HG03469 (cell line): ENCODE results near the gene SSH2.
A peak's percentile ranks its signal among the peaks of the same experiment; 100 is the strongest.
"Not testable (repeated sequence)": the region's sequence is repeated elsewhere in the genome, so short reads cannot be mapped to it uniquely, and the experiment has no call there.

Experiments used
- ATAC-seq: cut with Tn5 transposase; IDR thresholded peaks from one replicate; pipeline ENCODE4 v1.9.1; 2021; ENCODE audit warnings: mild to moderate bottlenecking, moderate library complexity, moderate number of reproducible peaks; ENCODE audit not compliant: unreplicated experiment

Gene SSH2

DNA sequence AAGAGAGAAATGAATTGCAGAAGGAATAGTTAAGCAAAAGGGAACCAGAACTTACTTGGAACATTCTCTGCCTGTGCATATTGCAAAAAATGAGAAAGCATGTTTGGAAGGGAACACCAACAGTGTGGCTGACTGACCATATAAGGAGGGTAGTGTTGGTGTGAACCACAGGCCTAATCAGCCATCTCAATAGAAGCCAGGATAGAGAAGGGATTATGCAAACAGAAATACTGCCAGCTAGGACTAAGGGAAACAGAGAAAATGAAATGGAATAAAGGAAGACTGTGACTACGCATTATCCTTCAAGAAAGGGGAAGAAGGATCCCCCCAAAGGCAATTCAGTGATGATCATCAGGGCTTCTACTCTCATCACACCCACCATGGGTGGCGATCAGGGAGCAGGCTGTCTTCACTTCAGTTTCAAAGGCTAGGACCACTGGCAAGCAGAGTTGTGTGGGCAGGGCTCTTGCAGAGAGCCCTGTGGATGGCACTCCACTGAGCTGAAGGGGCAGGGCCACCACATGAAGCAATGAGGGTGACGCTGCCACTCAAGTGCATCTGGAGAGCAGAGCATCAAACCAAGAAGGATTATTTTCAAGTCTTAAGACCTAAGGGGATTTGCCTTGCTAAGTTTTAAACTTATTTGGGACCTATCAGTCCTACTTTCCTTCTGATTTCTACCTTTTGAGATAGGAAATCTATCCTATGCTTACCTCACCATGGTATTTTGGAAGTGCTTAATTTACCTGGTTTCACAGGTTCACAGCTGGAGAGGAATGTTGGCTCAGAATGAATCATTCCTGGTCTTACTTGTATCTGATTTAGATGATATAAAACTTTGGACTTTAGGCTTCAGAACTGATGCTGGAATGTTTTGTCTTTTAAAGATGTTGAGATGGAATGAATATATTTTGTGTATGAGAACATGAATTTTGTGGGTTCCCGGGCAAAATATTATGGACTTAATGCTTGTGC, 140.5 kb downstream of the SSH2 start:
- no peak for ATAC-seq

DNA sequence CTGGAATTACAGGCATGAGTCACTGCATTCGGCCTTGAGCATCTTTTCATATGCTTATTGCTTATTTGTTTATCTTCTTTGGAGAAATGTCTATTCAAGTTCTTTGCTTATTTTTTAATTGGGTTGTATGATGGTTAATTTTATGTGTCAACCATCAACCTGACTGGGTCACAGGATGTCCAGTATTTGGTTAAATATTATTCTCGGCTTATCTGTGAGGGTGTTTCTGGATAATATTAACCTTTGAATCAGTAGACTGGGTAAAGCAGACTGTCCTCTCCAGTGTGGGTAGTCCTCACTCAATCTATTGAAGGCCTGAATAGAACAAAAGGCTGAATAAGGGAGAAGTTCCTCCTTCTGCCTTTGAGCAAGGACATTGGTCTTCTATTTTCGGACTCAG, 142.0 kb downstream of the SSH2 start:
- no peak for ATAC-seq

DNA sequence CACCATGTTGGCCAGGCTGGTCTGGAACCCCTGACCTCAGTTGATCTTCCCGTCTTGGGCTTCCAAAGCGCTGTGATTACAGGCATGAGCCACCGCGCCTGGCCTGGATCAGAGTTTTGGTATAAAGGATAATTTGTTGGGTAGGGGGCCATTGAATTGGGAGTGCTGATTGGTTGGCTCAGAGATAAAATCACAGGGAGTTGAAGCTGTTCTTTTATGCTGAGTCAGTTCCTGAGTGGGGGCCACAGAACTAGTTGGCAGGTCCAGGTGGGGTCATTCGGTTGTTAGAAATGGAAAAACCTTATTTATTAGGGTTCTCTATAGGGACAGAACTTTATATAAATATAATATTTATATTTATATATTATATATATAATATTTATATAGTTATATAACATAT, 147.1 kb downstream of the SSH2 start:
- ATAC-seq: no peak

DNA sequence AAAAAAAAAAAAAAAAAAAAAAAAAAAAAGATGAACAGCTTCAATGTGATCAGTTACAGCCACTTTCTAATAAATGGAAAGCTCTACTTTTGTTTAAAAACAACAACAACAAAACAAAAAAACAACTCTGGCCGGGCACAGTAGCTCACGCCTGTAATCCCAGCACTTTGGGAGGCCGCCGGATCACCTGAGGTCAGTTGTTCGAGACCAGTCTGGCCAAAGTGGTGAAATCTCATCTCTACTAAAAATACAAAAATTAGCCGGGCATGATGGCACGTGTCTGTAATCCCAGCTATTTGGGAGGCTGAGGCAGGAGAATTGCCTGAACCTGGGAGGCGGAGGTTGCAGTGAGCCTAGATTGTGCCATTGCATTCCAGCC, 150.2 kb downstream of the SSH2 start:
- ATAC-seq: not testable (repeated sequence)

DNA sequence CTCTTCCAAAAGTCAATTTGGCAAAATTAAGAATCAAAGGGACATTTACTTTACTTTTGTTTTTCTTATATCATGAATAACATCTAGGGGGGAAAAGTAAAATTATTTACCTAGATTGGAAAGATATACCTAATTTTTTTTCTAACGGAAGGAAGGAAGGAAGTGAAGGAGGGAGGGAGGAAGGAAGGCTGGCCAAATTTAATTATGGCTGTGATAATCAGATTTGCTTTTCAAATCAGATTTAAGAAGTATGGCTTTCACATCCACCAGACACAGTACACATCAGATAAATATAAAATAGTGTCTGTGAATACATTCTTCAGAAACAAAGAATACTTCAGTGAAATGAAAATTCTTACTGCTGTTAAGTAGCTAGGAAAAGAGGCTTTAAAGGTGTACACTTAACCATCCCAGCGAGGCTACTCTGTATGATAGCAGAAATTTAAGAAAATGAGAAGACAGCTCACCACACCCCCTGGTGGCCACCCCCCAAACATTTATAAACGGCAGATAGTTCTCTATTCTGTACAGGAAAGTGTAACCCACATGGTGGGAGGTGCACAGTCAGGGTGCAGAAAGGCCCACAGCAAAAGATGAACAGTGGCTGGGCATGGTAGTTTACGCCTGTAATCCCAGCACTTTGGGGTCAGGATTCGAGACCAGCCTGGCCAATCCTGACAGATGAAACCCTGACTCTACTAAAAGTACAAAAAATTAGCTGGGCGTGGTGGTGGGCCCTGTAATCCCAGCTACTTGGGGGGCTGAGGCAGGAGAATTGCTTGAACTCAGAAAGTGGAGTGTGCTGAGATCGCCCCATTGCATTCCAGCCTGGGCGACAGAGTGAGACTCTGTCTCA, 150.8 kb downstream of the SSH2 start:
- no peak for ATAC-seq

DNA sequence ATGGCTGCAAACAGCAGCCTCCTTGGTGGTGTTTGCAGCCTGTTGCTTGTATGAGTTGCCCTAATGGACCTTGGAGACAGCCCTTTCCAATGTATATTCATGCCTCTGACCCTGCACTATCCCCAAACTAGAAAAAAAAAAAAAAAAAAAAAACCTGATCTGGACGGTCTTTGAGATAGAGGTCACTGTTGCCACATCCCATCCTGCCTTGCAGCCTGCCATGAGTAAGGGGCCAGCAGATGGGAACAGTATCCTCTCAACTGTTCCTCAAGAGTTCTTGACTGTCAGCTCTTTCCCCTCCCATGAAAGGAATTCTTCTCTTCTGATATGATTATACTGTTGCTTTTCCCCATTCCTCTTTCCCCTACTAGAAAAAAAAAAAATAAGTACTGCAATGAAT, 152.4 kb downstream of the SSH2 start:
- no peak for ATAC-seq

DNA sequence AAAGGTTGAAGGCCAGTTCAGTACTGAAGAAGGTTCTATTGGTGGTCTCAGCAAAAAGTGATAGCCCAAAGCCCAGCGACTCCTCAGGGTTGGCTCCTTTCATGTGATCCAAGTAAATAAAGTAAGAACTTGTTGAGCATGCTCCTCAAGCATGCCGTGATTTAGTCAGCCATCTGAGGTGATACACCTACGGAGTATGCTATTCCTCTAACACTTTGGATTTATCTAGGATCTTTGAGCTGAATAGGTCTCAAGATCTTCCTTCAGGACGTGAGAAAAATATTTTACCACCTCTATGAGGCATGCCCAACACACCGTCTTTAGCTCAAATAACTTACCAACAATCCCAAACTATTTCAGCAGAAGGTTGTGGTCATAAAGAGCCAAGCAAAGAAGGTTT, 154.0 kb downstream of the SSH2 start:
- ATAC-seq: no peak

DNA sequence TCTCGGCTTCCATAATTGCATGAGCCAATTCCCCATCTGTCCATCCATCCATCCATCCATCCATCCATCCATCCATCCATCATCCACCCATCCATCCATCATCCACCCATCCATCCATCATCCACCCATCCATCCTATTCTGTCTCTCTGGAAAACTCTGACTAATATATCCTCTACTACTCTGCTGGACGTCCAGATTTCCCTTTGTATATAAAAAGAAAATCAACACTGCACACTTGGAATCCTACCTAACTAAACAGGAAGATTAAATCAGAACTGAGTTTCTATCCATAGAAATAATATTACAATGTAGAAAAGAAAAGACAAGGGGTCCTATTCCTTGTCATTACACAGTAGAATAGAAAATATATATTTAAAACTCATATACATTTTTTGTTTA, 157.0 kb downstream of the SSH2 start:
- no peak for ATAC-seq

DNA sequence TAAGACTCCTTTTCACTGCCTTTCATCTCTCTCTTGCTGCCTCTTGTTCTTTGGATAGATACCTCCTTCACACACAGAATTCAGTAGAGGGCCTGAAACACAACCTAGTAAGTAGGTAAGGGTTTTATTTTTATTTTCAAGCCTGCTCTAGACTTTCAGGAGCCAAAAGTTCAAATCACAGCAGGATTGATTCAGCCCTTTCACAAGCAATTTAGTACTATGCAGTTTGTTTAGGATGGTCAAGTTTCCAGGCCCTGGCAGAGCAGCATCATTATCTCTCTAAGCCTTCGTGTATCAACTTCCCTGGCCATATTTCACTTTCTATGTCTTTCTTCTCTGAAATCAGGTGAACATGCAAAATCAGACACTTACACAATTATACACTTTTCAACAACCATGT, 158.5 kb downstream of the SSH2 start:
- ATAC-seq: no peak

DNA sequence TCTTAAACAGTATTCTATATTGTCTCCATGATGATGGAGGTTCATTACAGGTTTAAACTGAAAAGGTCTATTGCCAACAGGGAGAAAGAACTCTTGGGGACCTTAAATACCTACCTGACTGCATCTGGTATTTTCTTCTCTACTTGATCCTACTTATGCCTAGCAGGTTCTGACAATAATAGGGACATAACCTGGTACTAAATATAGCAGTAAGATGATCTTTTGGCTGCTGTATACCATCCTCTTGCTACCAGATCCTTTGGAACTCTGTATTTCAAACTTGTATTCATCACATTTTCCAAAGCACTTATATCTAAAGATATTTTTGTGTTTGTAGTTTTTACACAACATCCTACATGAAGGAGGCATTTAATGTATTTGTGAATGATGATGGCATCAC, 160.8 kb downstream of the SSH2 start:
- ATAC-seq: no peak

DNA sequence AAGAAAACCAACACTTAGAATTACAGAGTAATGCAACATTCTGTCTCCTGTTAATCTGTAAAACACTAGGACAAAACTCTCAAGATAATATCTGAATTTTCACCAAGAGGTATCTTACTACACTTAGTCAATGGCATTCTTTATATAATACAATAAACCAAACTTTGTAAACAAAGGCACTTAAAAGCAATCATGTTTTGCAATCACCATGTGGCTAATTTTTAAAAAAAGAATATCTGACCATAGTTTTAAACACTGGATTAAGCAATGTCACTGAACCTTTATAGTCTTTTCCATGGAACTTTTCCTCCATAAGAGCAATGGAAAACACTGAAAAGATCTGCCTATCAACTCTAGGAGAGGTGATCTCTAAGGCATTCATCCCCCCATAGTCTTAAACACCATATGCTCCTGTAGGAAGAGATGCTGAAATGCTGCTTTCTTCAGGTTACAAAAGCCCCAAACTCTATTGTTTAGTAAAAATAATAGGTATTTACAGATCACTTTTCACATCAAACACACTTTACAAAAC, 163.2 kb downstream of the SSH2 start:
- ATAC-seq: no peak

DNA sequence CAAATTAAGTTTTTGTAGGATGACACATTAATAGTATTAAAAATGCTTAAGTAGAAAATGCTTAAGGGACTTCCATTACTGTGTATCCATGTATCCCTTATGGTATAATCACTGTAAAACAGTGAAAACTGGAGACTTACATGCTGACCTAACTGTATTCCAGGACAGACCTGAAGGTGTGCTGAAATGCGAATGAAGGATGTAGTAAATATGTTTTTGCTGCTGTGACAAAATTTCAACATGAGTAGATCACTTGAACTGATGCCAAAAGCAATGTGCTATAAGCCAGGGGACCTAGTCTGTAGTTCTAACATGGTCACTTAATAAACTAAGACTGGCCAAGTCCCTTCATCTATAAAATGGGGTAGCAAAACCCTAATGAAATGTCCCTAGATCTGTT, 165.3 kb downstream of the SSH2 start:
- ATAC-seq: no peak

DNA sequence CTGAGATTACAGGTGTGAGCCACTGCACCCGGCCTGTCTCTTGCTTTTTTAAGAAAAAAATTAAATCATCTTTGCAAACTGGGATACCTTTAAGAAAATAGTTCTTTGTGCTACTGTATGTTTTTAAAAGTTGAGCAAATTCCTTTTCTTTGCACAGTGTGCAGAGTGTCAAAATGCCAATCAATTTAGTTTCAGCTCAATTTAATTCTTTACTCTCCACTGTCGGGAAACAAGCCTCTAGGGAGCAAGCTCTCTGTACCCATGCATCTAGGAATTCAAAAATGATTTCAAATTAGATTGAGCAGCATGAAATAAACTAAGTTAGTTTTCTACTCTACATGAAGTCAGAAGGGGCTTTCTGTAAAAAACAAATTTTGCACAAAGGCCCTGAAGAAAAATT, 165.8 kb downstream of the SSH2 start:
- no peak for ATAC-seq

DNA sequence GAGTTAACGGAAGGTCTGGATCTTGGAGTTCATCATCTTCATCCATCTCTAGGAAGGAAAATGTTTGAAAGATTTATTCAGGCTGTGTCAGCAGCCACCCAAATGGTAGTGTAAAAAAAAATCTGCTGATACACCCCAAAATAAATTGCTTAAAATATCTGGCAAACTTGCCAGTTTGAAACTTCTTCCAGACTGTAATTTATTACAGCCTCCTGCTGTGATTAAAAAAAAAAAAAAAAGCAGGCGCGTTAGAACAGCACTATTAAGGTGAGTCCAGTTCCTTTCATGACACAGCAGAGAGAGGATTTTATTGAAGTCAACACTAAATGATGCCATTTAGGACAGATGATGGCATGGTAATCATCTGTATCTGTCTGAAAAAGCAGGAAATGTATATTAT, 166.8 kb downstream of the SSH2 start:
- ATAC-seq: no peak

DNA sequence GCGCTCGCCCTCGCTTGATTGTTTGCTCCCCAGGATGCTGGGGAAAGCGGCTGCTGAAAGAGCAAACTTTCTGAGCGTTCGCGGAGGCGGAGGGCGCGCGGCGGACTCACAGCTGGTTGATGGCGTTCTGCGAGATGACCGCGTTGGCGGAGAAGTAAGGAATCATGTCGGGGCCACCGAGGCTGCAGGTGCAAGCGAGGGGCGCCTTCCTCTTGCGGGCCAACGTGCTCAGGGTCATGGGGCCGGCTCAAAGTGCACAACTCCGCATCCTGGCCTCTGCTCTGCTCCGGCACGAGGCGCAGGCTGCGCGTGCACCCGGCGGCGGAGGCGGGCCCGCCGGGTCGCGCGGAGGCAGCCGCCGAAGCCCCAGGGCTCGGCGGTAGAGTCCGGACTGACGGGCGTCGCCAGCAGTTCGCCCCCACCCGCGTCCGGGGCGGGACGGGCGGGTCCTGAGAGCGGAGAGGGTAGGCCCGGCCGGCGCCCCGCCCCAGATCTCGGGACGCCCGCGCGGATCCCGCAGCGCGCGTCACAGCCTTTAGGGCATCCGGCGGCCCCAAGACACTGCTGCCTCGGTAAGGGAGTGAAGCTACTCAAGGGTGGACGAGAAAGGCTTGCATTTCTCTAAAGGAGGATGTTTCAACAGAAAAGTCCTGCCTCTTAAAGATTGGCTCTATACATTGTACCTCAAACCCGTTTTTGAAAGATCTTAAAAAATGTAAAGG, 168.8 kb downstream of the SSH2 start:
- ATAC-seq: peak; percentile 38

DNA sequence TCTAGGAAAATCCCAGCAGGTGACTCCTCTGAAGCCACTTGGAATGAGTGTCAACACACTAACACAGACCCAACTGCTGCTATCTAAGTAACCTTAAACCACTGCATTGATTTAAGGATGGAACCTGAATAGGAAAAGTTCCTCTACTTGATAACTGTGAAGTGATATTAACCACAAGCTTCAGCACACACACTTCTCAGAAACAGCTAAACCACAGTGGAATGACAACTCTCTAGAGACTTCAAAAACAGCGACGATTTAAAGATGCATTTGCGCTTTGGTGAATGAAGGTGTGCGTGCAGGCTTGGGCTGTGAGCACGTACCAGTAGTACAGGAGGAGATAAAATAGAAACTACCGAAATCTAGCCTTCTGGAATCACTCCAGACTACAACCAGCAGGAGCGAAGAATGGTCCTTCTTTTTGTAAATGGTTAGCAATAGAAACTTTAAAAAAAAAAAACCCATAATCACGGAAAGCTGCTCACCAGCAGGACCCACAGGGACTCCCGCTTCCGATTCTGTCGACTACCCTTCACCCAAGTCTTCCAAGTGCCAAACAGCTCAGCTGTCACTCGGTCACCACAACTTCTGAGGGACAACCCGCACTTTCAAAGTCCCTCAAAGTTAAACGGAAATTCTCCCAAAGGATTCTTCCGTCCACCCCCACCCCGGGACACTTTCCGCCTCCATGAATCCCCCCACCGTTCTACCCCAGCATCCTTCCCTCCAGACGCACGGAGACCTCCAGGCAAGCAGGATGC, 169.6 kb downstream of the SSH2 start:
- peak; percentile 56 for ATAC-seq

DNA sequence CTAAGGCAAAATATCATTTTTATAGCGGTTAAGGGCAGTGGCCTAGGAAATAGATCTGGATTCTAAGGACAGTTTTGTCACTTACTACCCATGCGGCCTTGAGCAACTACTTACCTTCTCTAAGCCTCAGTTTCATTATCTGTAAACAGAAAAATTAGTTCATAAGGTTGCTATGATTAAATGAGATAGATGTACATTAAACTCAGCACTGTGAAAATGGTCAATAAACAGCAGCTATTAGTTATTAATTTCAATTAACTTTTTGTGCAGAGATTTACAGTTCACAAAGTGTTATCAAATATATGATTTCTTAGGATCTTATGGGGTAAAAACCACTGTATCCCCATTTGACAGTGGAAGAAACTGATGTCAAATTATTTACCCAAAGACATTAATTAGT, 171.8 kb downstream of the SSH2 start:
- ATAC-seq: no peak

DNA sequence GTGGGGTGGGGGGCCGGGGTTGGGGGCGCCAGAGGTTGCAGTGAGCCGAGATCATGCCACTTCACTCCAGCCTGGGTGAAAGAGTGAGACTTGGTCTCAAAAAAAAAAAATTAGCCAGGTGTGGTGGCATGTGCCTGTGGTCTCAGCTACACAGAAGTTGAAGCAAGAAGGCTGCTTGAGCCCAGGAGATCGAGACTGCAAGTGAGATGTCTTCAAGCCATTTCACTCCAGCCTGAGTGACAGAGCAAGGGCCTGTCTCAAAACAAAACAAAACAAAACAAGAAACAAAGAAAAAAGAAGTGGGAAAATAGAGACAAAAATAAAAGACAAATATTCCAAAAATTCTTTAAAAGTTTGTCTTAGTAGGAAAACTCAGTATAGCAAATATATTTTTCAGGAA, 172.2 kb downstream of the SSH2 start:
- no peak for ATAC-seq

DNA sequence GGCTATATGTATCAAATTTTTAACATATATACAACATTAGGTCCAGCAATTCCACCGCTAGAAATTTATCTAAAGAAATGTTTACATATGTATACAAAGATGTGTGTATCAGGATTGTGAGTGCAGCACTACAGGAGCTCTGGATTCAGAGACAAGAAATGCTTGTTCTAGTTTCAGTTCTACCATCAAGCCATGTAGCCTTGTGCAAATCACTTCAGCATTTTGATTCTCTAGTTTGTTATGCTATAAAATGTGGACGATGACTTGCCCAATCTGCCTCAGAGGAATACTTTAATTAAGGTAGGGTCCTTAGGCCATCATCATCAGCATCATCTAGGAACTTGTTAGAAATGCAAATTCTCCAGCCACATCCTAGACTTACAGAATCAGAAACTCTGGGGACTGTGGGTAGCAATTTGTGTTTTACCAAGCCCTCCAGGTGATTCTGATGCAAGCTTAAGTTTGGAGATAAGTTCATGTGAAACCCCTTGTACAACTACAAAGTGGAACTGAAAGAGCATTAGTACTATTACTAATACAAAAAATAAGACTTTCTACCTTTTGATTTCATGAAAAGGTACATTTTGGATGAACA, 176.1 kb downstream of the SSH2 start:
- ATAC-seq: no peak
